ENCODE results near the gene SERPINE1.
"Not testable (repeated sequence)": the region's sequence is repeated elsewhere in the genome, so short reads cannot be mapped to it uniquely, and the experiment has no call there.

The SERPINE1 gene

GRCh38 chr7:101100858-101101847 lies 25.8 kb upstream of the SERPINE1 start:
- no peak for FAIRE-seq
- DNase-seq (ENCODE audit: extremely low spot score, insufficient read length, low read depth) = no peak

DNA sequence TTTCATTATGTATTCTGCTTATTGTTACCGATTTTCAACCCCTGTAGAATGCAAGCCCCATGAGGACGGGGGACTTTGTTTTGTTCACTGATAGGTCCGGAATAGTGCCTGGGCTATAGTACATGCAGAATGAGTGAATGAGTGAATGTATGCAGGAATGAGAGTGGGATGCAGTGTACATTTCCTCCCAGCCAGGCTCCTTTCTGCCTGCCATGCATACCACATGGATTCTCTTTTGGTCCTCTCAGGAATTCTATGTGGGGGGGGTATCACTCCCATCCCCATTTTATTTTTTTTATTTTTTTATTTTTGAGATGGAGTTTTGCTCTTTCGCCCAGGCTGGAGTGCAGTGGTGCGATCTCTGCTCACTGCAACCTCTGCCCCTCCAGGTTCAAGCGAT lies 24.9 kb upstream of the SERPINE1 start:
- FAIRE-seq (no peak), DNase-seq (ENCODE audit: extremely low spot score, insufficient read length, low read depth) (no peak)

- not testable (repeated sequence) for FAIRE-seq; DNase-seq (ENCODE audit: extremely low spot score, insufficient read length, low read depth)
Observed at GRCh38 chr7:101103701-101104100, 23.2 kb upstream of the SERPINE1 start.

GRCh38 chr7:101104193-101104713 lies 22.7 kb upstream of the SERPINE1 start:
- FAIRE-seq = no peak
- no peak for DNase-seq (ENCODE audit: extremely low spot score, insufficient read length, low read depth)

GRCh38 chr7:101104799-101105198 lies 22.1 kb upstream of the SERPINE1 start:
- DNase-seq (ENCODE audit: extremely low spot score, insufficient read length, low read depth) = no peak
- no peak for FAIRE-seq

DNA sequence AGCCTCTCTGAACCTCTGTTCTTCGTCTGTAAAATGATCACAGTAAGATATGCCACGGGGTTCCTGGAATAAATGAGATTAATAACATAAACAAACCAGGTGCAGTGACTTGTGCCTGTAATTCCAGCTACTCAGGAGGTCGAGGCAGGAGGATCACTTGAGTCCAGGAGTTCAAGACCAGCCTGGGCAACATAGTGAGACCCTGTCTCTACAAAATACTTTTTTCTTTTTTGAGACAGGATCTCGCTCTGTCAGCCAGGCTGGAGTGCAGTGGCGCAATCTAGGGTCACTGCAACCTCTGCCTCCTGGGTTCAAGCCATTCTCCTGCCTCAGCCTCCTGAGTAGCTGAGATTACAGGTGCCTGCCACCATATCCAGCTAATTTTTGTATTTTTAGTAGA lies 21.7 kb upstream of the SERPINE1 start:
- FAIRE-seq; DNase-seq (ENCODE audit: extremely low spot score, insufficient read length, low read depth): not testable (repeated sequence)

DNA sequence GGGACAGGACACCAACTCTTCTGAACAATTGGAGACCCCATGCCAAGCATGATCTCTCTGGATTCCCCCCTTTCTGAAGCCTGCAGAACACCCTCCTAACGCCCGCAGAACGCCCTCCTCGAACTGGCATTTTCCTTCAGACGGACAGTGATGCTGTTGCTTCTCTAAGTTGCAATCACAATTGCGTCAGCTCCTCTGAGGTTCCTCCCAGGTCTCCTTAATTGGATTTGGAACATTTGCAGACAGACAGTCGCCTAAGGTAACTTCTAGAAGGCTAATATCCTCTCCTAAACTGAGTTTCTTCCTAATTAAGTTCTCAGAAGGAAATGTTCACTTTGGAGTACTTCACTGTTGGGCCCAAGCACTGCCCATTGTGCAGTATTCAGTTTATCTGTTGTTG lies 20.5 kb upstream of the SERPINE1 start:
- FAIRE-seq (no peak), DNase-seq (ENCODE audit: extremely low spot score, insufficient read length, low read depth) (no peak)

DNA sequence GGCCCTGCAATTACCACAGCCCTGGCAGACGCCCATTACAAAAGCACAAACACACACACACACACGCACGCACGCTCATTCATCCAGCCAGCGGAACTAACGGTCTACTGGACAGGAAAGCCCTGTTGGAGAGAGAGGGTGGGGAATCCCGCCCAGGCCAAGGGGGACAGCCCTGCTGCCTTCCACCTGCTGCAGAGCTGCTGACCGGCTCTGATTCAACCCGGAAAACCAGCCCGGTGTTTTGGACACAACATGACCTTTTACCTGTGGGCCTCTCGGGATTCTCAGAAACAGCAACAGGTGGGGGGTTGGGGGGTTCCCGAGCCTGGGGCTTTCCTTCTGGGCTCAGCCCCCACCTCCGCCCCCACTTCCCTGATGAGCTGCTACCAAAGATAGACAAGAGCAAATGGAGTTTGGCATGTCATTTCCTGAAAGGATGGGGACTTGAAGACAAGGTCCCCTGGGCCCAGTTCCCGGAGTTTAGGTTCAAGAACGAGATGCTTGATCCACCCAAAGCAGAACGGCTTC lies 18.5 kb upstream of the SERPINE1 start:
- DNase-seq (ENCODE audit: extremely low spot score, insufficient read length, low read depth) (peak; percentile 48), FAIRE-seq (no peak)

GRCh38 chr7:101108961-101109360 lies 17.9 kb upstream of the SERPINE1 start:
- DNase-seq (ENCODE audit: extremely low spot score, insufficient read length, low read depth) (no peak), FAIRE-seq (no peak)

- DNase-seq (ENCODE audit: extremely low spot score, insufficient read length, low read depth) (no peak), FAIRE-seq (no peak)
Observed at GRCh38 chr7:101109368-101109767, 17.5 kb upstream of the SERPINE1 start.

GRCh38 chr7:101111261-101111660 lies 15.6 kb upstream of the SERPINE1 start:
- DNase-seq (ENCODE audit: extremely low spot score, insufficient read length, low read depth) = no peak

DNA sequence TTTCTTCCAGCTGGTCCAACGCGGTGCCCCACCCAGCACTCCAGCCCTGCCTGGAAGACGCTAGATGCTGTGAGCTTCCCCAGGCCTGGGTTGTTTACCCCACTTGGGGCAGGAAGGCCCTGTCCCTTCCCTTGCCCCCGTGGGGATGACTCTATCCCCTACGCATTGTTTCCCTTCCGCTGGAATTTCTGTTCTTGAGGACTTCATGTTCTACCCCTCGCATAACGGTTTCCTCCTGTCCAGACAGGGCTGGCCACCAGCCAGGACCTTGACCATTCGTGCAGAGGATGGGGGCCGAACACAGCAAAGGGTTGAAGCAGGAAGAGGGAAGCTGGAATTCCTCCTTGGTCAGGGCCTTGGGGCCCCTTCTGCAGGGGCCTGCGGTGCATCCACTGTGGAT lies 14.7 kb upstream of the SERPINE1 start:
- DNase-seq (ENCODE audit: extremely low spot score, insufficient read length, low read depth) (no peak), FAIRE-seq (no peak)

More at GRCh38 chr7:101111261-101111660, 15.6 kb upstream of the SERPINE1 start:
- no peak for FAIRE-seq

DNA sequence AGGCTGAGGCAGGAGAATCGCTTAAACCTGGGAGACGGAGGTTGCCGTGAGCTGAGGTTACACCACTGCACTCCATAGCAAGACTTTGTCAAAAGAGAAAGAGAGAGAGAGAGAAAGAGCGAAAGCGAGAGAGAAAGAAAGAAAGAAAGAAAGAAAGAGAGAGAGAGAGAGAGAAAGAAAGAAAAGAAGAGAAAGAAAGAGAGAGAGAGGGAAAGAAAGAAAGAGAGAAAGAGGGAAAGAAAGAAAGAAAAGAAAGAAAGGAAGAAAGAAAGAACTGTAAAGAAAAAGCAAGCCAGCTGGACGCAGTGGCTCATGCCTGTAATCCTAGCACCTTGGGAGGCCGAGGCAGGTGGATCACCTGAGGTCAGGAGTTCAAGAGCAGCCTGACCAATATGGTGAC lies 13.8 kb upstream of the SERPINE1 start:
- not testable (repeated sequence) for FAIRE-seq; DNase-seq (ENCODE audit: extremely low spot score, insufficient read length, low read depth)

- no peak for FAIRE-seq
- no peak for DNase-seq (ENCODE audit: extremely low spot score, insufficient read length, low read depth)
Observed at GRCh38 chr7:101113836-101114235, 13.1 kb upstream of the SERPINE1 start.

GRCh38 chr7:101114492-101114891 lies 12.4 kb upstream of the SERPINE1 start:
- no peak for DNase-seq (ENCODE audit: extremely low spot score, insufficient read length, low read depth)
- no peak for FAIRE-seq

DNA sequence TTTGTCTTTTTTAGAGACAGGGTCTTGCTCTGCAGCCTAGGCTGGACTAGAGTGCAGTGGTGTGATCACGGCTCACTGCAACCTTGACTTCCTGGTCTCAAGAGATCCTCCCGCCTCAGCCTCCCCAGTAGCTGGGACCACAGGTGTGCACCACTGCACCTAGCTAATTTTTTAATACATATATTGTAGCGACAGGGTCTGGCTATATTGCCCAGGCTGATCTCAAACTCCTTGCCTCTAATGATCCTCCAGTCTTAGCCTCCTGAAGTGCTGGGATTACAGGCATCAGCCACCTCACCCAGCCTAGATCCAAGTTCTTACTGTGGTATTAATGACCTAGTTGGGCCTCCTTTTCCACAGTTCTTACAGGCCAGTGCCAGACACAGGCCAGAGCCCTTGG lies 11.7 kb upstream of the SERPINE1 start:
- FAIRE-seq = no peak
- no peak for DNase-seq (ENCODE audit: extremely low spot score, insufficient read length, low read depth)

DNA sequence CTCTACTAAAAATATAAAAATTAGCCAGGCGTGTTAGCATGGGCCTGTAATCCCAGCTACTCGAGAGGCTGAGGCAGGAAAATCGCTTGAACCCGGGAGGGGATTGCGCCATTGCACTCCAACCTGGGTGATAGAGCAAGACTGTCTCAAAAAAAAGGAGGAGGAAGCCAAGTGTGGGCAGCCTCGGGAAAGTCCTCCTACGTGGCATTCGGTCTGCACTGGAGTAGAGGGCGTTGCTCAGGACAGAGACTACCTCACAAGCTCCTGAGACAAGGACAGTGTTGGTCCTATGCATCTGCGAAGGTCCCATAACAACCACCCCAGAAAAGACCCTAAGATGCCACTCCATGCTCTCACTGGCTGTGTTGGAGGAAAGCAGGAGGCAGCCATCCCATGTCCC lies 10.0 kb upstream of the SERPINE1 start:
- DNase-seq (ENCODE audit: extremely low spot score, insufficient read length, low read depth) (no peak), FAIRE-seq (no peak)

DNA sequence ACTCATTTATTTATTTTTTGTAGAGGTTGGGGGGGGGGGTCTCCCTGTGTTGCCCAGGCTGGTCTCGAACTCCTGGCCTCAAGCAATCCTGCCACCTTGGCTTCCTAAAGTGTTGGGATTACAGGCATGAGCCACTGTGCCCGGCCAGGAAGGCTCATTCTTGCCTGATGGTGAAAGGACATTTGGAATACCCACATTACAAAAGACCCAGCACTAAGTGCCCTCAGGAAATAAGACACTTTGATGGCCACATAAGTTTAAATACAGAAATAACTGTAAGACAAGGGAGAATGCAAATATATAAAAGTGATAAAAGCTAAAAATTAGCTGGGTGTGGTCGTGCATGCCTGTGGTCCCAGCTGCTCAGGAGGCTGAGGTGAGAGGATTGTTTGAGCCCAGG lies 8.0 kb upstream of the SERPINE1 start:
- DNase-seq (ENCODE audit: extremely low spot score, insufficient read length, low read depth) (no peak), FAIRE-seq (no peak)

GRCh38 chr7:101119876-101120275 lies 7.0 kb upstream of the SERPINE1 start:
- FAIRE-seq (no peak), DNase-seq (ENCODE audit: extremely low spot score, insufficient read length, low read depth) (no peak)

DNA sequence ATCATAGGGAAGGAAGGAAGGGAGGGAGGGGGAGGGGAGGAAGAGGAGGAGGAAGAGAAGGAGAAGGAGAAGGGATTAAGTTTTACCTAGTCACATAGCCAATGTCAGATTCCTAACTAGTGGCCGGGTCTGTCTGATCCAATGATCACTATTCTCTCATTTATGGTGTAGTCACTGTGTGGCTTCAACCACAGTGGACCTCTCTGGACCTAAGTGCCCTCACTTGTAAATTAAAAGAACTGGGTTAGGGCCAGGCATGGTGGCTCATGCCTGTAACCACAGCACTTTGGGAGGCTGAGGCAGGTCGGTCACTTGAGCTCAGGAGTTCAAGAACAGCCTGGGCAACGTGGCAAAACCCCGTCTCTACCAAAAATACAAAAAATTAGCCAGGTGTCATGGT lies 6.6 kb upstream of the SERPINE1 start:
- FAIRE-seq (no peak), DNase-seq (ENCODE audit: extremely low spot score, insufficient read length, low read depth) (no peak)

- not testable (repeated sequence) for DNase-seq (ENCODE audit: extremely low spot score, insufficient read length, low read depth); FAIRE-seq
Observed at GRCh38 chr7:101121631-101121990, 5.3 kb upstream of the SERPINE1 start.
